Peyer's patch (tissue), 4 donors: ENCODE results near the gene TMEM169.

Experiments used
- CTCF ChIP-seq, 6 experiments: fragments of 450-650 bp in 4 of 6; fragments of 200-600 bp in 2 of 6; sonication (generic) in 1 of 6; IDR thresholded peaks; one replicate each; pipeline ENCODE4 v1.5.1; 2017 to 2019; ENCODE audit warnings: antibody characterized with exemption in 6 of 6, mild to moderate bottlenecking in 3 of 6, moderate library complexity in 1 of 6
- POLR2A ChIP-seq, 2 donors: fragments of 450-650 bp; IDR thresholded peaks; one replicate each; pipeline ENCODE4 v1.5.1; 2017; ENCODE audit warnings: antibody characterized with exemption in 2 of 2, mild to moderate bottlenecking in 2 of 2, moderate library complexity in 2 of 2

DNA sequence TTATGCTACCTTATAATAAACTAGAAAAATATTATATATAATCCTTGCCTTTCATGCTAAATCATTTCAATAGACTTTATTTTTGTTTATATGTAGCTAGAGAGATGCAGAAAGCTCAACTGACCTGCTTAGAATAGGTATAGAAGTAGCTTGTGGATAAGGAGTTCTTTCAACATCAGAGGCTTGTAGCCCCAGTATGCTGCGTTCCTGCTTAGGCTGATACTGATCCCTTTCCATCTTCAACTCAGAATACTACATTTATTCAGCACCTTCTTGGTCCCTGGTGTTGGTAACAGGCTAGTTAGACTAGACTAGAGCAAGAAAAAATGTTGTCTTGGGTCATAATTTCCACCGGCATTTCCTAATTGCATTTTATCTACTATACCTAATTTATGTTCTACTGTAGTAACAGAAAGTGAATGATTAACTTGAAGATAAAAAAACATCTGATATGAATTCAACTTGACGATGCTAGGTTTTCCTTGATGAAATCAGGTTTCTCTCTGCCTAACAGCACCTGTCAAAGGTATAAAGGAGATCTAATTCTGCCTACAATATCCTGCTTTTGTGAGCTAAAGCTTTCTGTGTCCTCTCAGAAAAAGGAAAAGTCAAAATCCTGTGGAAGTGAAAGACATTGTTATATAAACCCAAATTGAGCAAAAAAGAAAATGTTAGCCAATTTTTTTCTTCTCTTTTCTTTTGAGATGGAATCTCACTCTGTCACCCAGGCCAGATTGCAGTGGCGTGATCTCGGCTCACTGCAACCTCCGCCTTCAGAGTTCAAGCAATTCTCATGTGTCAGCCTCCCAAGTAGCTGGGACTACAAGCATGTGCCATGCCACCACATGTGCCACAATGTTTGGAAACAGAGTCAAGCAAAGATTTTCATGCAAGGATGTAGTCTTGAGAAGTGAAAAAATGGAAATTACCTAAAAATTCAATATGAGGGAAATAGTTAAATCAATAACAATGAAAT is 5.9 kb upstream of the TMEM169 start:
- TF ChIP-seq CTCF (IDR thresholded peaks at IDR 0.05): no peak
- TF ChIP-seq POLR2A (IDR thresholded peaks at IDR 0.05): no peak
